Measurements from ENCODE around the gene ZNF837. TPM values are rescaled to one million over a fixed set of nuclear protein-coding genes. Genes with fewer than 3 reads are reported as not detected.
A peak's percentile ranks its signal among the peaks of the same experiment; 100 is the strongest.

Gene ZNF837
- total RNA-seq, 4 donors from 2014 or later, result 1.5 to 3.7 (median 2.1) TPM

DNA sequence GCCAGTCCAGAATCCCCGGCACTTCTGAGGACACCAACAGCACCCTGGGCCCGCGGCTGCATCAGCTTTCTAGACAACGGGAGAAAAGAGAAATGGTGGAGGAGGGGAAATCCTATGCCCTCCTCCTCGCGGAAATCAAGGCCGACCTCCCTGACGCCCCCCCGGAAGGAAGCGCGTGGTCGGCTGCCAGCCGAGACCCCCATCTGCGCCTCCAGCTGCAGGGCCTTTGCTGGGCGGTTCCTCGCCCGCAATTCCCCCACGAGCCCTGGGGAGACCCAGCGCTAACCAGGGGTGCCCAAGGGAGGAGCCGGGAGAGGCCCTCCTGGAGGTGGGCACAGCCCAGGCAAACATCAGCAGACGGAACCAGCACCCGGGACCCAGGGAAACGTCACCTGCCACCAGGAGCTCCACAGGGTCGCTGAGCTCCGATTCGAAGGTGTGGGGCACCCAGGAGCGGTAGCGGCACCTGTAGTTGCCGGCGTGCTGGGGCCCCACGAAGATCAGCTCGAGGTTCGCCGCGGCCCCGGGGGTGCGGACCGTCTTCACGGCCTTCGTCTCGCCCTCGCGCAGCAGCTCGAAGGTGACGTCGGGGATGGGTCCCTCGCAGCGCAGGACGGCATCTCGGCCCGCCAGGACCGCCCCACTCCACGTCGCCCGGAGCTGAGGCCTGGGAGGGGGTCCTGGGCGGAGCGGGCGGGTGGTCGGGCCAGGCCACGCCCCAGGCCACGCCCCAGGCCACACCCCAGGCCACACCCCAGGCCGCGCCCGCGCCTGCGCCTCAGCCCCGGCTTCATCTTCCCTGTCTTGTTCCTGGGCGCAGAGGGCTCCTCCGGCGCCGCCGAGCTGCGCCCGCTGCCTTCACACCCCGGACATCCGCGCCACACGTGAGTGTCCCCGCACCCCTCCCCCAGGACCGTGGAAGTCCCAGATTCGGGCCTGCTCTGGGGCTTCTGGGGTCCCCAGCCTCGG, 33.6 kb downstream of the ZNF837 start:
- intact Hi-C loops (cut with DNase I), result no loop called here
- DNase-seq (ENCODE audit: extremely low spot score), result no peak
- WGBS, result 3% methylated on average over 23 of the region's 82 CpGs
- peak overlapping the region; percentile 51 to 64 (median 52) for H3K4me3 ChIP-seq
- peaks cover 9 to 31% (median 20%) of the 10 kb centered on the region in 4 donors for H3K4me1 ChIP-seq
- TF ChIP-seq, protein P1, sequence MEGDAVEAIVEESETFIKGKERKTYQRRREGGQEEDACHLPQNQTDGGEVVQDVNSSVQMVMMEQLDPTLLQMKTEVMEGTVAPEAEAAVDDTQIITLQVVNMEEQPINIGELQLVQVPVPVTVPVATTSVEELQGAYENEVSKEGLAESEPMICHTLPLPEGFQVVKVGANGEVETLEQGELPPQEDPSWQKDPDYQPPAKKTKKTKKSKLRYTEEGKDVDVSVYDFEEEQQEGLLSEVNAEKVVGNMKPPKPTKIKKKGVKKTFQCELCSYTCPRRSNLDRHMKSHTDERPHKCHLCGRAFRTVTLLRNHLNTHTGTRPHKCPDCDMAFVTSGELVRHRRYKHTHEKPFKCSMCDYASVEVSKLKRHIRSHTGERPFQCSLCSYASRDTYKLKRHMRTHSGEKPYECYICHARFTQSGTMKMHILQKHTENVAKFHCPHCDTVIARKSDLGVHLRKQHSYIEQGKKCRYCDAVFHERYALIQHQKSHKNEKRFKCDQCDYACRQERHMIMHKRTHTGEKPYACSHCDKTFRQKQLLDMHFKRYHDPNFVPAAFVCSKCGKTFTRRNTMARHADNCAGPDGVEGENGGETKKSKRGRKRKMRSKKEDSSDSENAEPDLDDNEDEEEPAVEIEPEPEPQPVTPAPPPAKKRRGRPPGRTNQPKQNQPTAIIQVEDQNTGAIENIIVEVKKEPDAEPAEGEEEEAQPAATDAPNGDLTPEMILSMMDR (IDR thresholded peaks at IDR 0.05), result no peak
- peak; percentile 18 to 60 for TF ChIP-seq POLR2AphosphoS5 (IDR thresholded peaks at IDR 0.05)
- H3K27ac ChIP-seq (replicated peaks in 1 of 4), result peak overlapping the region; percentile 35 to 74 (median 66)
- H3K9me3 ChIP-seq, result no peaks in the 10 kb centered on the region
- peaks cover 0 to 87% (median 32%) of the 10 kb centered on the region in 4 donors for H3K27me3 ChIP-seq
- H3K36me3 ChIP-seq, result peaks cover 0 to 6% (median 0%) of the 10 kb centered on the region in 4 donors

DNA sequence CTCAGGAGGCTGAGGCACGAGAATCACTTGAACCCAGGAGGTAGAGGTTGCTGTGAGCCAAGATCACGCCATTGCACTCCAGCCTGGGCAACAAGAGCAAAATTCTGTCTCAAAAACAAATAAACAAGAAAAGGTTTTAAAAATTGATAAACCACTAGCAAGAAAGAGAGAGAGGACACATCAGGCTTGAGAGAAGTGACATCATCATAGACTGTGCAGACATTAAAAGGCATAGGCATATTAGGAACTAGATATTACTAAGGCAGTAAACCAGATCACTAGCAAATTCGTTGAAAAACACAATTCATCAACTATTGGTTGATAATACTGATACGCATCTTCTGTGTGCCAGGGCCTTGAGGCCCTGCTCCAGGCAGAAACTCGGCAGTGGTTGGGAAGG, 35.3 kb downstream of the ZNF837 start:
- H3K27ac ChIP-seq (replicated peaks in 1 of 4), result no peak overlapping the region
- 82% methylated on average over 5 of the region's 5 CpGs for WGBS
- peaks cover 0 to 17% (median 1%) of the 10 kb centered on the region in 4 donors for H3K36me3 ChIP-seq
- no peak for DNase-seq (ENCODE audit: extremely low spot score)
- peaks cover 0 to 70% (median 23%) of the 10 kb centered on the region in 4 donors for H3K27me3 ChIP-seq
- intact Hi-C loops (cut with DNase I), result no loop called here
- TF ChIP-seq EP300 (IDR thresholded peaks at IDR 0.05), result no peak
- TF ChIP-seq, protein P1 (IDR thresholded peaks at IDR 0.05), result no peak
- TF ChIP-seq POLR2AphosphoS5 (IDR thresholded peaks at IDR 0.05), result no peak
- no peak for TF ChIP-seq POLR2A (IDR thresholded peaks at IDR 0.05; ENCODE audit: low read depth)
- H3K9me3 ChIP-seq, result no peaks in the 10 kb centered on the region
- H3K4me3 ChIP-seq, result no peak overlapping the region
- H3K4me1 ChIP-seq, result peaks cover 6 to 26% (median 15%) of the 10 kb centered on the region in 4 donors

DNA sequence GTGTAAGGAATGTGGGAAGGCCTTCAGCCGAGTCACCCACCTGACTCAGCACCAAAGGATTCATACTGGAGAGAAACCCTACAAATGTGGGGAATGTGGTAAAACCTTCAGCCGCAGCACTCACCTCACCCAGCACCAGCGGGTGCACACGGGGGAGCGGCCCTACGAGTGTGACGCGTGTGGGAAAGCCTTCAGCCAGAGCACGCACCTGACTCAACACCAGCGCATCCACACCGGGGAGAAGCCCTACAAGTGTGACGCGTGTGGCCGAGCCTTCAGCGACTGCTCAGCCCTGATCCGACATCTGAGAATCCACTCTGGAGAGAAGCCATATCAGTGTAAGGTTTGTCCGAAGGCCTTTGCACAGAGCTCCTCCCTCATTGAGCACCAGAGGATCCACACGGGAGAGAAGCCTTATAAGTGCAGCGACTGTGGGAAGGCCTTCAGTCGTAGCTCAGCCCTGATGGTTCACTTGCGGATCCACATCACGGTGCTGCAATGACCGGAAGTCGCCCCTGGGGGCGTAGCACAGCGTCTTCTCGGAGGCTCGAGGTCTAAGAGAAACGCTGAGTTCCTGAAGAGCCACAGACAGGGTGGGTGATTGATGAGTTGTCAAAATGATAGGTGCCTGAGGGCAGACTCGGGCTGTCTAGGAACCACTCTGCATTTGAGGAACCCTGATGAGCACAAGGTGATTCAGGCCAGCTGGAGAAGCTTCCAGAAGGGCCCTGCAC, 41.8 kb downstream of the ZNF837 start:
- Histone ChIP-seq H3K27me3 (peaks cover 0 to 6% (median 0%) of the 10 kb centered on the region in 4 donors), H3K27ac (replicated peaks in 1 of 4) (no peak overlapping the region), H3K4me1 (no peaks in the 10 kb centered on the region), H3K4me3 (no peak overlapping the region), H3K36me3 (peaks cover 33 to 71% (median 56%) of the 10 kb centered on the region in 4 donors), H3K9me3 (peaks cover 0 to 3% (median 0%) of the 10 kb centered on the region in 4 donors)
- DNase-seq (ENCODE audit: extremely low spot score), result no peak
- 76% methylated on average over 17 of the region's 30 CpGs for WGBS
- TF ChIP-seq POLR2AphosphoS5 (IDR thresholded peaks at IDR 0.05) (no peak), POLR2A (IDR thresholded peaks at IDR 0.05; ENCODE audit: low read depth) (no peak), EP300 (IDR thresholded peaks at IDR 0.05) (no peak)
- TF ChIP-seq, protein P1 (IDR thresholded peaks at IDR 0.05), result no peak
- intact Hi-C loops (cut with DNase I), result no loop called here

DNA sequence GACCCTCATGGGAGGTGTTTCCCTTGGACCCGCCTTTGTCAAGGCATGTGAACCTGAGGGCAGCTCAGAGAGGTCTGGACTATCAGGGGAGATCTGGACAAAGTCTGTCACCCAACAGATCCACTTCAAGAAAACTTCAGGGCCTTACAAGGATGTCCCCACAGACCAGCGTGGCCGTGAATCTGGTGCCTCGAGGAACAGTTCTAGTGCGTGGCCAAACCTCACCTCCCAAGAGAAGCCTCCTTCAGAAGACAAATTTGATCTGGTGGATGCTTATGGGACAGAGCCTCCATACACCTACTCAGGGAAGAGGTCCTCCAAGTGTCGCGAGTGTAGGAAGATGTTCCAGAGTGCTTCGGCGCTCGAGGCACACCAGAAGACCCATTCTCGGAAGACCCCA, 42.5 kb downstream of the ZNF837 start:
- TF ChIP-seq POLR2AphosphoS5 (IDR thresholded peaks at IDR 0.05) (no peak), EP300 (IDR thresholded peaks at IDR 0.05) (no peak), POLR2A (IDR thresholded peaks at IDR 0.05; ENCODE audit: low read depth) (no peak)
- TF ChIP-seq, protein P1 (IDR thresholded peaks at IDR 0.05), result no peak
- intact Hi-C loops (cut with DNase I), result no loop called here
- DNase-seq (ENCODE audit: extremely low spot score), result no peak
- Histone ChIP-seq H3K4me1 (no peaks in the 10 kb centered on the region), H3K27ac (replicated peaks in 1 of 4) (no peak overlapping the region), H3K4me3 (no peak overlapping the region), H3K36me3 (peaks cover 33 to 71% (median 56%) of the 10 kb centered on the region in 4 donors), H3K27me3 (no peaks in the 10 kb centered on the region), H3K9me3 (peaks cover 0 to 3% (median 0%) of the 10 kb centered on the region in 4 donors)
- WGBS, result 97% methylated on average over 10 of the region's 11 CpGs

Measured in esophagus muscularis mucosa (tissue), 4 donors.